ENCODE measurements around the gene HOXC12.

HOXC12 gene

DNA sequence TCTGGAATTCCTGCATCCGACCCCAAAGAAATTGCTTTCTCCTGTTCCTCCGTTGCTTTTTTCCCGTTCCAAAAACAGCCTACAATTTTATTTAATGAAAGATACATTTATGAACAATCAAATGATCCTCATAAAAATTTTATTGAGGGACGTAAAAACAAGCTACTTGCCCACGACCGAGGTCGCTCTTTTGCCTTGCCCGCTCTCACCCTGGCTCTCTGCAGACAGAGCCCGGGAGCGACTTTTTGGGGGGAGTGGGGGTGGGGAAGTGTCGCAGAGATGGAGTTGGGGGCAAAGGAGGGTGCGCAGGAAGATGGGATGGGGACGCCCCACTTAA, 44.2 kb downstream of the HOXC12 start:
- no peak for DNase-seq

DNA sequence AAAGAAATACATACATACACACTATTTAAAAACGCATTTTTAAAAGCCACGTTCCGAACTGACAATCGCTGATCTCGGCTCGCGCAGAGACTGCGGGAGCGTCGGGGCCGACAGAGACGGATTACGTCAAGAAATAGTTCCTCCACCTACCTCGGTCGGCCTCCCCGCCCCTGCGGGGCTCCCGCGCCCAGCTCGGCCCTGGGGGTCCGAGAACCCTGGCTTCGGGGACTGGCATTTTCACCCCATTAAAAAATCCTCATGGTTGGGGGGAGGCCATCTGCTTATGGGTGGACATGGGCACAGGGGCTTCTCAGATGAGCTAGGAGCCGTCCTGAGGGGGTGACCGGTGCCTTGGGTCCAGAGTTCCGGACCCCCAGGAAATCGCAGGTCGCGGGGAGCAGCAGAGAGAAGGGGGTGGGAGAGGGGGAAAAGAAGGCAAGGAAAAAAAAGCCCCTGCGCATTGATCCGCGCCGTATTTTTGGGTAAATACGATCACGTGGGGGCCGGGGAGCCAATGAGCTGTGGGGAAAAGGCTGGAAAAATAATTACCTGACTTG, 44.9 kb downstream of the HOXC12 start:
- DNase-seq = no peak

GRCh38 chr12:54000116-54001114, 45.7 kb downstream of the HOXC12 start, which contains the start of gene HOXC9:
Gene HOXC9, plus strand, starts transcription at chr12:54000161. Its CDS starts 28 bp downstream, at chr12:54000189.
- no peak for DNase-seq

DNA sequence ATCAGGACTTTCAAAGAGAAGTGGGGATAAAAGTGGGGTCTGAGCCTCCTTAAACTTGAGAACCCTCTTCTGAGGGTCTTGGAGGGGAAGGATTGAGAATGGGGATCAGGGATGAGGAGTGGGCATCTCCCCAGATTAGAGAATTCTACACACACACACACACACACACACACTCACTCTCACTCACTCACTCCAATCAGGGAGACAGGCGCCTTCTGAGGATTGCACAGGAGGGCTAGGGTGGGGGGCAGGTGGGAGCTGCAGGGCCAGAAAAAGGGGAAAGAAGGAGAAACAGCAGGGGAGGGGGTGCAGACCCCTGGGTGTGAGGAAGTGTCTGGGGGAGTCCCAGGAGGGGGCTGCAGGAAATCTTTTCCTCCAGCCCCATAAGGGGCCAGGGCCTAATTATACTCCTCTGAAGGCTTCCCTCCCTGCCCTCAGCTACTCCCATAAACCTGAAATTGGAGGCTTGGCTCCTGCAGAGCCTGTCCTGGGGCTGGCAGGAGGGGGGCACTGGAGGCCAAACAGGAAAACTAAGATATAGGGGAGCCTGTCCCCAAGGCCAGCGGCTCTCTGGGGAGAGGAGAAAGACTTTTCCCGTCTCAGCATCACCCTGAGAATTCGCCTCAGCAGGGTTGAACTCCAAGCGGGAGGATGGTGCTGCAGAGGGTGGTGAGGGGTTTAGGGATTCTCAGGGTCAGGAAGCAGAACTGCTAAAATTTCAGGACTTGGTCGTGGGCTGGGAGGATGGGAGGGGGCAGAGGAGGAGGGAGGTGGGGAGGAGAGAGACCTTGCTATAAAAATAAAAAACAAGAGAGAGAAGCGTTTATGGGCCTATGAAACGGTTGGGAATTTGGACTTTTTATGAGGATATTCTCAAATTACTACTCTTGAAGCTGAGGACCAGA, 46.8 kb downstream of the HOXC12 start:
- no peak for DNase-seq

DNA sequence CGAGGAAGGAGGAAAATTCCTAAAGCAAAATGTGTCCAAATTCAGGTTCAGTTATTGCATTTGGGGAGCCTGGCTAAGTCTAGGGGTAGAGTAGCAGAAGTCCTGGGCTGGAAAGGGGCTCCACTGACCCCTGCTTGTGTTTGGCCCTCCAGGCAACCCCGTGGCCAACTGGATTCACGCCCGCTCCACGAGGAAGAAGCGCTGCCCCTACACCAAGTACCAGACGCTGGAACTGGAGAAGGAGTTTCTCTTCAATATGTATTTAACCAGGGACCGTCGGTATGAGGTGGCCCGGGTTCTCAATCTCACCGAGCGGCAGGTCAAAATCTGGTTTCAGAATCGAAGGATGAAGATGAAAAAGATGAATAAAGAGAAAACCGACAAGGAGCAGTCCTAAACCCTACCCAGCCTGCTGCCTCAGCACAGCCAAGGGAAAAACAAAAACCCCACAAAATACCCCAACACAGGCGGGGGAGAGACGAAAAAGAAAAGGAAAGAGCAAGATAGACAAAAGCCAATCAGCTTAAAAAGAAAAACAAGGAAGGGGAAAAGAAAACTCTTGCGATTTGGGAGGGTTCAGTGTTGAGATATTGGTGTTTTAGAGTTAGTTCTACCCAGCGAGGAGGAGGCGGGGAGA, 47.7 kb downstream of the HOXC12 start:
- DNase-seq = no peak

GRCh38 chr12:54002915-54003389, 48.2 kb downstream of the HOXC12 start:
- DNase-seq = no peak

- no peak for DNase-seq
These were observed 48.9 kb downstream of the HOXC12 start for GRCh38 chr12:54003625-54004024.

DNA sequence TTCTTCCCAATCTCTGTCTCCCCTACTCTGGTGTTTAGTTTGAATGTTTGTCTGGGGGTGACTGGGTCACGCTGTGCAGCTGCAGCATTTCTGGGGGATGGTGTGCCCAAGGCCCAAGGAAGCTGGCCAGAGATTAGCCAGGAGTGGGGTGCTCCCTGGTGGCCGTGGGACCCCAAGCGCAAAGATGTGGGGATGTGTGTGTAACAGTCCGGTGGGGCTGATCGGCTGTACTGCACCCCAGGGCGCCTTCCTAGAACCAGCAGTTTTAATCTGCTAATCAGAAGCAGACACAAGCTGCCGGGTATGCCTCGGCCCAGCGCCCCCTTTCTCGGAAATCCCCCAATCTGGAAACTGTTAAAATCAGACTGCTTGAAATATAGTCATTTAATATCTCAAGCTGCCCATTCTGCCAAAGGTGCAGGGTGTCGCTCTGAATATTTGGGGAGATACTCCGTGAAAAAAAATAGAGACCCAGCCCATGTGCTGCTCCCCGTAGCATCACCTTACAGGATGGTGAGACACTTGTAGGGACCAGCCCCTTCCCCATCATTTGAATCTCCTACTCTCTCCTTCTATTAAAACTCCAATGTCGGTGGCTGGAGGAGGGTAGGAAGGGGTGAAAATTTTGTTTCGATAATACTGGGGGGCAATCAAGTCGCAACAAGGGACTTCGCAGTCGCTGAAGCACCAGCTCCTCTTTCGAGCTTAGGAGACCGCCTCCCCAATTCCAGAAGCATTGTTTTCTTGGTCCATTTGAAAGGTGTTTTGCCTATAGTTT, 49.5 kb downstream of the HOXC12 start:
- no peak for DNase-seq

DNA sequence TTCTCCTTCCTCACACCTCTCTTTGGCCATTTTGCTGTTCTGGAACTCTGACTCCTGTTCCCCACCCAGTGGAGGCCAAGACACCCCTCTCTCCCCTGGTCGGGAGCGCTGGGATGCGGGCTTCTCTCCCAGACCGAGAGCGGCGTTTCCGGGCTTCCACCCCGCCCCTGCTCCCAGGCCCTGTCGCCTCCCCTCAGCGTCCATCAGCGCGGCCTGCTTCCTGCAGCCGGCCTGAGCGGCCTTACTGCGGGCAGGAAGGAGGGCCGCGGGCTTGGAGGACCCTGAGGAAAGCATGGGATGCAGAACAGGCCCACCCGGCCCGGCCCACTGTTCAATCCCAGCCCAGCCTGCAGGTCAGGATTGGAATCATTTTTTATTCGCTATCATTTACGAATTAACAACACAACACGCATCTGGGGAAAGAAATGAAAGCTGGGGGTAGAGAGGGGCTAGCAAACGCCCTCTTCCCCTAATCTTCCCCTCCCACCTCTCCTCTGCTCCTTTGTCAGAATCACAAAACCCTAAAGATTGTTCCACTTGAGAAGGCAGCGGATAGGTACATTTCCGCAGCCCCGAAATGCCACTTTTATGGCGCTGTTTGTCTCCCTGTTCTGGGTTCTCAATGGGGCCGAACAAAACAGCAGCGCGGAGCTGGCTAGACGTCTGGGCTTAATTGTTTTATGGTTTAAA, 50.3 kb downstream of the HOXC12 start:
- no peak for DNase-seq

- DNase-seq = no peak
These were observed 50.8 kb downstream of the HOXC12 start for GRCh38 chr12:54005531-54005852.

DNA sequence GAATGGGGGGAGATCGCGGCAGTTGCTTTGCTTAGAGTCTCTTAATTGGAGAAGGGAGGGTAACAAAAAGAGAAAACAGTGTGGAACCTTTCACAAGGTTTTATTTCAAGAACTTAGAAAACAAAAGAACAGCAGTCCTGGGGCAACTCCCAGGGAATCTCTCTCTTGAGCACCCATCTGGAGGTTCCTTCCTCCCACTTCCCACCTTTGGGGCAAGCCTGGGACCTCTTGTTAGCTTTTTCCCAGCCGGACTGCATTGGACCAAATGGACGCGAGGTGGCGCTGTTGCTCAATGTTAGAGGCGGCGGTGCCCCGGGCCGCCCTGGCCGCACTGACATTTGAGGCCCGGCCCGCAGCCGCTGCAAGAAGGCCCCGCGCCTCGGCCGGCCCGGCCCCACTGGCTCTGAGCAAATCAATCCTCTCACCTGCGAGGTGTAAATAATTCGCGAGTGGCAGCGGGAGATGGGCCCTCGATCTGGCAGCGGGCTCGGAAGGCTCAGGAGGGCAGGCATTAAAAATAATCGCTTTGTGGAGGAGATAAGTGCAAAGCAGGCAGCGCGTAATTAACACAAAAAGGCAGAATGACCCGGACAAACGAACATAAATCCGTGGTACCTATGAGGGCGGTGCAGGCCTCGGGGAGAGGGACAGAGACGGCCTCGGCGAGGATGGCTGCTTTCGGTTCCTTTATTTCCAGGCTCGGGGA, 51.3 kb downstream of the HOXC12 start:
- peak; percentile 86 for DNase-seq

- DNase-seq = no peak
These were observed 52.0 kb downstream of the HOXC12 start for GRCh38 chr12:54006559-54007220.

DNA sequence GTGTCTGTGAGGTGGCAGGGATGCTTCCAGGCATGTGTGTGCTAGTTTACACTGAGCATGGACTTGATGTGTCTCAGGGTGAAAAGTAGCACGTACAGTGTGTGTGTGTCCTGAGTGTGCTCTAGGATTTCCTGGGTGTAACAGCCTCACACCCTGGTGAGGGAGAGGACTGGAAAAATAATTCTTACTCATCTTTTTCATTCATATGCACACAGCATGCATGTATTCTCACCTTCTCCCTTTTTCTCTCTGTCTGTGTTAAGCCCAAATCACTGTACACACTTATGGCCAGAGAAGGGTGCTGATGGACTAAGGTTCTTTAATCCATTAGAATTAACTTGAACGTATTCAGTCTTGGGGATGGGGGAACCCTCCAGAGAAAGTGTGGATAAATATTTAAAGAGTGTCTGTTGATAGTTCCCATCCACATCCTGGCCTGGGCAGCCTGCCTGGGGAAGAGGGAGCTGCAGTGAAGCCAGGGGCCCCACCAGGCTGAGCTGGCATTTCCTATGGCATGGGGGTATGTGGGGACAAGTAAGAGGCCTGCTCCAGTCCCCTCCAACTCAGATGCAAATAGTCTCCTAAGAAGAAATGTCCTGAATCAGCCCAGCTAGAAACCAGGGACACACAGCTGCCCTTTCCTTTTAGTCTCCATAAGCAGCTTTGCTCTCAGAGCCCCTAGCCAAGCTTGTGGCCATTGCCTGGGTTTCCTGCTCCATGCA, 53.0 kb downstream of the HOXC12 start:
- DNase-seq = no peak

DNA sequence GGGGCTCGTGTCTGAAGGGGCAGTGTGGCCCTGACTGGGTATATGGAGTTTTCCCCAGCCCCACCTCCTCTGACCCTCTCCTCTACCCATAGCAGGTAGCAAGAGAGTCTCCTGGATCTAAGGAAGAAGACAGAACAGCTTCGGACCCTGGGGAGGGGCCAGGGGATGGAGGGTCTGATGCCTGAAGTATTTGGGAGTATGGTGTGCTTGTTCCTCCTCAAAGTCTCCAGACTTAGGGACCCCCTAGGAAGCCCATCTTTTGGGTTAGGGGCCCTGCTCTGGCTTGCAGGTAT, 53.5 kb downstream of the HOXC12 start:
- no peak for DNase-seq
